ENCODE data around the gene ADAMTS20.

- no peak for TF ChIP-seq POLR2A (IDR thresholded peaks at IDR 0.05)
- TF ChIP-seq, protein P1, sequence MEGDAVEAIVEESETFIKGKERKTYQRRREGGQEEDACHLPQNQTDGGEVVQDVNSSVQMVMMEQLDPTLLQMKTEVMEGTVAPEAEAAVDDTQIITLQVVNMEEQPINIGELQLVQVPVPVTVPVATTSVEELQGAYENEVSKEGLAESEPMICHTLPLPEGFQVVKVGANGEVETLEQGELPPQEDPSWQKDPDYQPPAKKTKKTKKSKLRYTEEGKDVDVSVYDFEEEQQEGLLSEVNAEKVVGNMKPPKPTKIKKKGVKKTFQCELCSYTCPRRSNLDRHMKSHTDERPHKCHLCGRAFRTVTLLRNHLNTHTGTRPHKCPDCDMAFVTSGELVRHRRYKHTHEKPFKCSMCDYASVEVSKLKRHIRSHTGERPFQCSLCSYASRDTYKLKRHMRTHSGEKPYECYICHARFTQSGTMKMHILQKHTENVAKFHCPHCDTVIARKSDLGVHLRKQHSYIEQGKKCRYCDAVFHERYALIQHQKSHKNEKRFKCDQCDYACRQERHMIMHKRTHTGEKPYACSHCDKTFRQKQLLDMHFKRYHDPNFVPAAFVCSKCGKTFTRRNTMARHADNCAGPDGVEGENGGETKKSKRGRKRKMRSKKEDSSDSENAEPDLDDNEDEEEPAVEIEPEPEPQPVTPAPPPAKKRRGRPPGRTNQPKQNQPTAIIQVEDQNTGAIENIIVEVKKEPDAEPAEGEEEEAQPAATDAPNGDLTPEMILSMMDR (IDR thresholded peaks at IDR 0.05), result no peak
Measured at GRCh38 chr12:43571885-43572284, 19.9 kb upstream of the ADAMTS20 start.
